ENCODE results near the gene ASCL5. TPM values are rescaled to one million over a fixed set of nuclear protein-coding genes. Genes with fewer than 3 reads are reported as not detected.

ASCL5 gene
- total RNA-seq, 4 donors from 2014 or later: not detected

DNA sequence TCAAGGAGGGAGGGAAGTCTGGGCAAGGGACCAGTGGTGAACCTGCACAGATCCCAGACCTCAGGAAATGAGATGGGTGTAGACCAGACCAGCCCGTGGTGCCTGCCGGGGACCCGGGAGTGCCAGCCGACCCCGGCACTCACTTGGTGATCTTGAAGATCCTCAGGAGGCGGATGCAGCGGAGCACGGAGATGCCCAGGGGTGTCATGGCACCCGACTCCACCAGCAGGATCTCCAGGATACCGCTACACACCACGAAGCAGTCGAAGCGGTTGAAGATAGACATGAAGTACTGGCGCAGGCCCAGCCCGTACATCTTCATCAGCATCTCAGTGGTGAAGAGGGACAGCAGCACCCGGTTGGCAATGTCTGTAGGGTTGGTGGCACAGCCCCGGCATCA lies 49.2 kb downstream of the ASCL5 start:
- TF ChIP-seq, protein P1, sequence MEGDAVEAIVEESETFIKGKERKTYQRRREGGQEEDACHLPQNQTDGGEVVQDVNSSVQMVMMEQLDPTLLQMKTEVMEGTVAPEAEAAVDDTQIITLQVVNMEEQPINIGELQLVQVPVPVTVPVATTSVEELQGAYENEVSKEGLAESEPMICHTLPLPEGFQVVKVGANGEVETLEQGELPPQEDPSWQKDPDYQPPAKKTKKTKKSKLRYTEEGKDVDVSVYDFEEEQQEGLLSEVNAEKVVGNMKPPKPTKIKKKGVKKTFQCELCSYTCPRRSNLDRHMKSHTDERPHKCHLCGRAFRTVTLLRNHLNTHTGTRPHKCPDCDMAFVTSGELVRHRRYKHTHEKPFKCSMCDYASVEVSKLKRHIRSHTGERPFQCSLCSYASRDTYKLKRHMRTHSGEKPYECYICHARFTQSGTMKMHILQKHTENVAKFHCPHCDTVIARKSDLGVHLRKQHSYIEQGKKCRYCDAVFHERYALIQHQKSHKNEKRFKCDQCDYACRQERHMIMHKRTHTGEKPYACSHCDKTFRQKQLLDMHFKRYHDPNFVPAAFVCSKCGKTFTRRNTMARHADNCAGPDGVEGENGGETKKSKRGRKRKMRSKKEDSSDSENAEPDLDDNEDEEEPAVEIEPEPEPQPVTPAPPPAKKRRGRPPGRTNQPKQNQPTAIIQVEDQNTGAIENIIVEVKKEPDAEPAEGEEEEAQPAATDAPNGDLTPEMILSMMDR (IDR thresholded peaks at IDR 0.05; ENCODE audit: low read depth): no peak

GRCh38 chr1:201077116-201077515 lies 49.9 kb downstream of the ASCL5 start:
- TF ChIP-seq, protein P1 (IDR thresholded peaks at IDR 0.05; ENCODE audit: low read depth): no peak

DNA sequence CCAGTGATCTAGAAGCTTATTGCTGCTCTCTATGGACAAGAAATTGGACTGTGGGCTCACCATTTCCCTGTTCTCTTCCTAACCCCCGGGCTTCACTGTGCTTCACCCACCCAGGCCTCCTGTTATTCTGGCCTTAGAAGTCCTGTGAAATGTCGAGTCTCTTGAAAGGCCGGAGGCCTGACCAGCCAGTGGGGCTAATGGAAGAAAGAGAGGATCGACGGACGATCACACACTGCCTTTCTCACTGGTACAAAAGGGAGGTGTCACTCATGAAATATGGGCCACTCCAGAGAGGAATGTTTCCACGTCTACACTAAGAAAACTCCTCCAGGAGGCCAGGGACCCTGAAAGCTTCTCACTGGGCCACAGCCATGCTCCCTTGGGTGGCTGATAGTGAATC lies 50.9 kb downstream of the ASCL5 start:
- TF ChIP-seq, protein P1 (IDR thresholded peaks at IDR 0.05; ENCODE audit: low read depth): no peak

GRCh38 chr1:201074018-201074417 lies 53.0 kb downstream of the ASCL5 start:
- TF ChIP-seq, protein P1 (IDR thresholded peaks at IDR 0.05; ENCODE audit: low read depth): no peak

DNA sequence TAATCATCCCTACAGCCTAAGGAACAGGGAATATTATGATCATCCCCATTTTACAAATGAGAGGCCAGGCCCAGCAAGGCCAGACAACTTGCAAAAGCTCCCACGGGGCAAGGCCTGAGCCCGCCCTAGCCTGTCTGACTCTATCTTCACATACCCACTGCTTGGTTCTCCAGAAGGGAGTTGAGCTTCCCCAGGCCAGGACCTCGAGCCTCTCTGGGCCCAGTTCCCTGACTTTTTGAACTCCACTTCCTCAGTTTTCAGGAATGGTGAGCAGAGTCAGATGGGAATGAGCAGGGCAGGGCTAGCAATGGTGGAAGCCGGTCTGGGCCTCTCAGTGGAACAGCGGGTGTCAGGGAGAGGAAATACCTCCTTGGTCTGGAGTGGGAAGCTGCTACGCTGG lies 54.1 kb downstream of the ASCL5 start:
- TF ChIP-seq, protein P1 (IDR thresholded peaks at IDR 0.05; ENCODE audit: low read depth): no peak

GRCh38 chr1:201072149-201072548 lies 54.8 kb downstream of the ASCL5 start:
- TF ChIP-seq, protein P1 (IDR thresholded peaks at IDR 0.05; ENCODE audit: low read depth): no peak

DNA sequence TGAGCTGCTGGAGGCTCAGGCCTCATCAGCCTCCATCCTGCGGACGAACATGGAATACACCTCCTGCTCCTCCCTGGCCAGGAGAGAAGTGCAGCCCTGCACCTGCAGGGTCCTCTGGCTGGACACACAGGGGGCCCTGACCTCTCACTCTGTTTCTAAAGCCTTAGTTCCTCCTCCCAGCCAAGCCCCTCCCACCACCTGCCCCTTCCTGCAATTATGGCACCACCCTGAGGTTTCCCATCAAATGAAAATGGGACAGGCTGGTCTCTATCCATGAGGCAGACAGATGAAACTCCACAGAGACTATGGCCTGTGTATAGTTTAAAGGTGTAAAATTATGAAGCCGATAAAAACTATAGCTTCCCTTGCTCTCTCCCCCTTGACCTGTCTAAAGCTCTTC lies 57.3 kb downstream of the ASCL5 start:
- TF ChIP-seq, protein P1 (IDR thresholded peaks at IDR 0.05; ENCODE audit: low read depth): no peak
